IPS-18c (cell line): ENCODE results near the gene BEND4.

Experiments used
- H3K4me3 ChIP-seq: 2 replicates; pipeline ENCODE4 v1.7.0; 2013; ENCODE audit warnings: low read depth, mild to moderate bottlenecking, low read length, moderate library complexity; ENCODE audit not compliant: insufficient read depth
- H3K9me3 ChIP-seq: one replicate; pipeline ENCODE4 v1.6.1; 2013; ENCODE audit warnings: mild to moderate bottlenecking, low read length, moderate library complexity; ENCODE audit not compliant: control insufficient read depth, insufficient read depth

BEND4 gene

DNA sequence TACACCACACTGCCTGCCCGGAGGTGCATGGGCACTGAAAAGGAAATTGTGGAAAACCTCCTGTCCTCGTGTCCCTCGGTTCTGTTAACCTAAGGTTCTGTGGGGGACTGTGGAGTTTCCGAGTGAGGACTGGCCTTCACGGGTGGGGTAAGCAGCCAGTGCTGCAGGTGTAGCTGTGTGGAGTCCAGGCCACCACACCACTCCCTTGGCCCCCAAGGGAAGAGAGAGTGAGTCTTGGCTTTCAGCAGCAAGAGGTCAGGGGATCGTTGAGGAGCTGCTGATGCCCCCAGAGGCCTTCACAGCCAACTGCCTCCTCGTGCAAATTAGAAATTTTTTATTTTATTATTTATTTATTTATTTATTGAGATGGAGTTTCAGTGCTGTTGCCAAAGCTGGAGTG is 20.4 kb downstream of the BEND4 start:
- Histone ChIP-seq H3K4me3 (no peak overlapping the region), H3K9me3 (no peaks in the 10 kb centered on the region)

DNA sequence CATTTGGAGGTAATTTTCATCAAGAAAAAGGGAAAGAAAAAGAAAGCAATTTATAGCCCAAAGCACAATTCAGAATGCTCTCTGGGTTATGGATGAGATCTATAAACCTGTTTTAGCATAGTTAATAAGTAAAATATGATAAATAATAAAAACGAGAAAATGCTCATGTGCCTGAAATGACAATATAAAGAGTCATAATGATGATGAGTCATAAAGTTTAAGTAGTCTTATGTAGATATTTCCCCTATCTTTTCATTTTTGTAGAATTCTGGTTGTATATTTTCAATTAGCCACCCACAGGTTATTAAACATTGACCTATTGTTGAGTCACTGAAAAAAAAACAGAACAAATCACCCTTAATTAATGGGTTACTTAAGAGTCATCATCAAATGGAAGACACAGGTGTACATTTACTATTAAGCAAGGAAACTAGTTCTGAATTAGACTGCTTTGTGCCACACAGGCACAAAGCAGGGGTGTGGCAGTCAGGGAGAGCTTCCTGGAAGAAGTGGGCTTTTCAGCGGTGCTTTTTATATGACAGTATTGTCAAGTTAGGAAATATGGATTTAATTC is 29.3 kb downstream of the BEND4 start:
- Histone ChIP-seq H3K4me3 (no peak overlapping the region), H3K9me3 (no peaks in the 10 kb centered on the region)

GRCh38 chr4:42122237-42122636 is 30.2 kb downstream of the BEND4 start:
- H3K9me3 ChIP-seq = no peaks in the 10 kb centered on the region

DNA sequence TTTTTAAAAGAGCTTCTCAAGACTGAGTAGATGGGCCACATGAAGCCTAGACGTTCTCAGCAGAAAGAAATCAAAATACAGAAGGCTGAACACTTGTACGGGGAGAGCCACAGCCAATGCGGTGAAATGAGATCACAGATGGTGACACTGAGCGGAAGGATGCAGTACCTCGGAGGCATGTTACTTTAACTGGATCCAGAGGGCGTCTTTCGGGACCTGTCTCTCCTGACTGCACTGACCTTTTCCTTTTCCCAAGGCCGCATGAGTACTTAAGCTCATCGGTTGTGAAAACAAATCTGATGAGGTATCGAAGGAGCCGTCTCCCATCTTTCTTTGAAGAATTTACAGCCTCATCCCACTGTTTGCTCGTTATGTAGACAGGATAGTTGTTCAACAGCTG is 32.6 kb downstream of the BEND4 start:
- Histone ChIP-seq H3K9me3 (no peaks in the 10 kb centered on the region), H3K4me3 (no peak overlapping the region)

More at GRCh38 chr4:42122237-42122636, 30.2 kb downstream of the BEND4 start:
- H3K4me3 ChIP-seq = no peak overlapping the region

DNA sequence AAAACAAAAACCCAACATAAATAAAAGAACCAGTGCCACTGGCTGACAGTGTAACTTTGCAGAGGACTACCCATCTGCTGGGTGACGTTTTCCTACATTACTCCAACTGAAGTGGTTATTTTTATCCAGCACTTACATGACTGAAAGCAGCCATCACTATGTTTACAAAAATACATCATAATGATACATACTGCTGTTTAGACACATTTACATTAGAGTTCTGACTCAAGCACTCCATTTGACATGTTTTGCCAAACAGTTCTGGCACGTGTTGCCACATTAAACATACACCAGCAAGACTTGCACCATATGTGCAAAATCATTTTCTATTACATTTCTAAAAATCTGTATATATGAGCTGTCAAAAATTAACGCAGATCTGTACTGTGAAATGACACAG is 39.6 kb downstream of the BEND4 start:
- H3K4me3 ChIP-seq = no peak overlapping the region

GRCh38 chr4:42104521-42104920 is 47.9 kb downstream of the BEND4 start:
- Histone ChIP-seq H3K9me3 (no peaks in the 10 kb centered on the region), H3K4me3 (no peak overlapping the region)

More for the DNA sequence above, 39.6 kb downstream of the BEND4 start:
- no peaks in the 10 kb centered on the region for H3K9me3 ChIP-seq

DNA sequence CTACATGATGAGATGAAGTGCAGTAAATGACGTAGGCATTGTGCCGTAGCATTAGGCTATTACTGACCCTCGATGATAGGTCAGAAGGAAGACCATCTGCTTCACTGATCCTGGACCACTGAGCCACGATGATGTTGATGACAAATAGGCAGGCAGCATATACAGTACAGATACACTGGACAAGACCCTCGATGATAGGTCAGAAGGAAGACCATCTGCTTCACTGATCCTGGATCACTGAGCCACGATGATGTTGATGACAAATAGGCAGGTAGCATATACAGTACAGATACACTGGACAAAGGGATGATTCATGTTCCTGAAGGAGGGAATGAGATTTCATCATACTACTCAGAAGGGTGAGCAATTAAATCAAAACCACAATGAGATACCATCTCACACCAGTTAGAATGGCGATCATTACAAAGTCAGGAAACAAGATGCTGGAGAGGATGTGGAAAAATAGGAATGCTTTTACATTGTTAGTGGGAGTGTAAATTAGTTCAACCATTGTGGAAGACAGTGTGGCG is 50.9 kb downstream of the BEND4 start:
- H3K4me3 ChIP-seq = no peak overlapping the region
- no peaks in the 10 kb centered on the region for H3K9me3 ChIP-seq

- H3K4me3 ChIP-seq = no peak overlapping the region
- no peaks in the 10 kb centered on the region for H3K9me3 ChIP-seq
These were observed 64.1 kb downstream of the BEND4 start for GRCh38 chr4:42088386-42088785.

DNA sequence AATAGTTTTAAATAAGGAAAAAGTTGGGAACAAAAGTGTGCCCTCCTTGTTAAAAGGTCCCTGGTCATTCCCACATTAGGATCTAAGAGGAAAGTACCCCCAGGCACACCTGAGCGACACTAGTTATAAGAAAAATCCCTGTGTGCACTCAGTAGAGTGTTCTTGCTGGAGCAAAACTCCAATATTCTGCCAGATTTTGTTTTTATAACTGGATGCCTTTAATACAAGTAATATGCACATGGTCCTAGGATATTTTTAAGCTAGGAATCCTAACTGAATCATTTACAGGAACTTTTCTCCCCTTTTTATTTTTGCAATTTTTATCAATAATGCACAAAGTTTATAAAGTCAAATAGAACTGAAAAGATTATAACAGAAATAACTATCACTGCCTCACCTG is 68.6 kb downstream of the BEND4 start:
- Histone ChIP-seq H3K4me3 (no peak overlapping the region), H3K9me3 (no peaks in the 10 kb centered on the region)

GRCh38 chr4:42080306-42080705 is 72.1 kb downstream of the BEND4 start:
- H3K4me3 ChIP-seq = no peak overlapping the region
- no peaks in the 10 kb centered on the region for H3K9me3 ChIP-seq

DNA sequence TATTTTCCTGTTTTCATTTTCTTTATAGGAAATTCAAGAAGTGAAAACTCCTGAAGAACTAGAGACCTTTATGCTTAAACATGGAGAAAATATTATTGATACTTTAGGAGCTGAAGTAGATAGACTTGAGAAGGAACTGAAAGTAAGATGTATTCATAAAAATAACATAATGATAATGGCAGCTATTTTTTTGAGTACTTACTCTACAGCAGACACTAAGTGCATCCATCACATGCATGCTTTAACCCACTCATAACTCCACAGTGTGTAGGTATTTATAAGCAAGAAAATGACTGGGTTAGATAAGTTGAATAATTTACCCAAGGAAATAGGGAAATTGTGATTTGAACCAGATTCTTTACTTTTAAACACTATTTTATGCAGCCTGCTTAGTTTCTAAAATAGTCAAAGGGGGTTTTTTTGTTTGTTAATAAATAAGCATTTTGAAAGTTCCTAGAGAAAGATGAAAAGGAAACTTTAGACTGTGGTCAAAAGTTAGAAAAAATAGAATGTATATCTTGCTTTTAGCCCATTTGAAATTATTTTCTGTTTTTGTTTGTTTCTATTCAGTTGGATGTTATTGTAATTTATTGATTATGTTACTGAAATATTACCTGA is 74.2 kb downstream of the BEND4 start:
- Histone ChIP-seq H3K4me3 (no peak overlapping the region), H3K9me3 (no peaks in the 10 kb centered on the region)

DNA sequence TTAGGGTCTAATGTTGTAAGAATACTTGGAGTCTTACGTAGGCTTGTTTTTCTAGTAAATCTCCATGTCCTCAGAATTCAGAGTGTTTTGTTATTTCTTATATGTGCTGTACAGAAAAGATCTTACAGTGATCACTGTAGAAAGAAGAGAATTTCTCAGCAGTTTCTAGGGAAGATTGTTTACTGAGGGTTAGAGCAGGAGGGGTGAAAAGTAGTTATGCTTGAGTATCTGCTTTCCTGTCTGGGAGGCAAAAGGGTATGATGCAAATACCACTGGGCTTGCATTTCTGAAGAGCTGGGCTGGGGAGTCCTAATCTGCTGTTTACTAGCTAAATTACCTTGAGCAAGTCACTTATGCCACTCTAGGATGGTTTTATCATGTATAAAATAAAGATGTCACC is 78.2 kb downstream of the BEND4 start:
- H3K9me3 ChIP-seq = no peaks in the 10 kb centered on the region
- H3K4me3 ChIP-seq = no peak overlapping the region

DNA sequence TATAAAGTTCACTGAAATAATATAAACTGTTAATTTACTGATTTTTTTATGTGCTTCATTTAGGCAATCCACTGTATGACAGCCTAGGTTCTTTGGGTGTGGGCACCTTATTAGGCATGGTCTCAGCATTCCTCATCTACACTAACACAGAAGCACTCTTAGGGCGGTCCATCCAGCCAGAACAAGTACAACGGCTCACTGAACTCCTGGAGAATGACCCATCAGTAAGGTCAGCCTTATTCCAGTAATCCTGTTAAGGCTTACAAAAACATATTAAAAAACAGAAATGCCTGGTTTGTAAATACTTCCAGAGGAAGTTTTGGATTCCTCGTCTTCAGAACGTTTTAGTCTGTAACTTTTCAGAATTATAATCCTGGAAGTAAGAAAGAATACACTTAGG is 82.0 kb downstream of the BEND4 start:
- no peak overlapping the region for H3K4me3 ChIP-seq

DNA sequence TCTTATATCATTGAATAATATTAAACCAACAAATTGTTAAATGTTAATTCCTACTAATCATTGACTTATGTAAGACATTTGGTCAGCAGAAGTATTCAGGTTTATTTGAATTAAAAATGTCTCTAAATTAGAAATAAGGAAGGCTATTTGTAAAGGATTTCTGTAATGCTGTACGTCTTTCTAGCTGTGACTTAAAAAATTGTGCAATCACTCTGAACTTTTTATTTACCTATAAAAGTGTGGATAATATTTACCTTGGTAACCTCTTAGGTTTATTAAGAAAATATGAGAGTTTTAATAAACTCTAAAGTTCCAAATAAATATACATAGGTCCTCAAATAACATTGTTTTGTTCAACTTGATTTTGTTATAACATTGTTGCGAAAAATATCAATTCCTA is 85.2 kb downstream of the BEND4 start:
- no peaks in the 10 kb centered on the region for H3K9me3 ChIP-seq
- H3K4me3 ChIP-seq = no peak overlapping the region

More for the DNA sequence above, 82.0 kb downstream of the BEND4 start:
- no peaks in the 10 kb centered on the region for H3K9me3 ChIP-seq

GRCh38 chr4:42066402-42066801 is 86.1 kb downstream of the BEND4 start:
- Histone ChIP-seq H3K4me3 (no peak overlapping the region), H3K9me3 (no peaks in the 10 kb centered on the region)
